ENCODE results near the gene ZBTB20. TPM values are rescaled to one million over a fixed set of nuclear protein-coding genes. Genes with fewer than 3 reads are reported as not detected.
A peak's percentile ranks its signal among the peaks of the same experiment; 100 is the strongest.

ZBTB20 gene
- total and polyA plus RNA-seq, 2 donors from 2014 or later: 0.99 to 142 TPM

DNA sequence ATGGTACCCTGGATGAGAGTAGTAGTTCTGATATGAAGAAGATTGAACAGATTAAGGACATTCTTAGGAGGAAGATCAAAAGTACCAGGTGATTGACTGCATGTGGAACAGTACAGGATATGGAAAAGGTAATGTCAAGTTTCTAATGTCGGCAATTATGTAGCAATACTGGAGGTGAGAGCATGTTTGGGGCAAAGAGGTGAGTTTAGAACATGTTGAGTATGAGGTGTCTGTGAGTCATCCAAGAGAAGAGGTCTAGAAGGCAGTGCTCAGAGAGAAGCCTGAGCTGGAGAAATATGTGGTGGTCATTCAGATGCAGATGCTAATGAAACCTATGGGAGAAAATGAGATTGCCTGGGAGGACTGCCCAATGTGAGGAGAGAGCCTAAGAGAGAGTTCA, 305.6 kb downstream of the ZBTB20 start:
- Histone ChIP-seq H3K4me1 (ENCODE audit: control insufficient read depth in 2 of 3, insufficient read depth in 2 of 3, low read depth in 1 of 3, low read length in 3 of 3) (peaks cover 0 to 10% (median 0%) of the 10 kb centered on the region in 3 donors), H3K27ac (ENCODE audit: low read depth in 2 of 2, low read length in 2 of 2) (no peak overlapping the region), H3K9me3 (ENCODE audit: control insufficient read depth in 2 of 3, insufficient read depth in 1 of 3, low read length in 3 of 3) (no peaks in the 10 kb centered on the region), H3K4me3 (ENCODE audit: low read length in 3 of 3) (no peak overlapping the region), H3K36me3 (ENCODE audit: control insufficient read depth in 2 of 3, insufficient read depth in 3 of 3, low read length in 3 of 3) (no peaks in the 10 kb centered on the region), H3K9ac (ENCODE audit: low read length in 3 of 3) (no peak overlapping the region), H3K27me3 (ENCODE audit: control insufficient read depth, insufficient read depth, low read length) (no peaks in the 10 kb centered on the region)
- FAIRE-seq (no peak), DNase-seq (no peak)
- intact Hi-C loops (cut with DNase I): no loop called here
- no peak for TF ChIP-seq CTCF (IDR thresholded peaks at IDR 0.05; ENCODE audit: borderline replicate concordance, extremely low read depth, insufficient read depth)

- intact Hi-C loops (cut with DNase I): loop anchor here (10.0 kb wide), 1 partner anchor 245 kb away; no protein-coding TSS in a partner anchor
- Histone ChIP-seq H3K27me3 (ENCODE audit: control insufficient read depth, insufficient read depth, low read length) (no peaks in the 10 kb centered on the region), H3K9me3 (ENCODE audit: control insufficient read depth in 2 of 3, insufficient read depth in 1 of 3, low read length in 3 of 3) (no peaks in the 10 kb centered on the region), H3K9ac (ENCODE audit: low read length in 3 of 3) (no peak overlapping the region), H3K4me1 (ENCODE audit: control insufficient read depth in 2 of 3, insufficient read depth in 2 of 3, low read depth in 1 of 3, low read length in 3 of 3) (peaks cover 0 to 10% (median 0%) of the 10 kb centered on the region in 3 donors), H3K27ac (ENCODE audit: low read depth in 2 of 2, low read length in 2 of 2) (no peak overlapping the region), H3K4me3 (ENCODE audit: low read length in 3 of 3) (no peak overlapping the region), H3K36me3 (ENCODE audit: control insufficient read depth in 2 of 3, insufficient read depth in 3 of 3, low read length in 3 of 3) (no peaks in the 10 kb centered on the region)
- FAIRE-seq (no peak), DNase-seq (peak in 2 of 5 donors; percentile 22 to 39)
- no peak for TF ChIP-seq CTCF (IDR thresholded peaks at IDR 0.05; ENCODE audit: borderline replicate concordance, extremely low read depth, insufficient read depth)
Measured at GRCh38 chr3:114839476-114839875, 307.6 kb downstream of the ZBTB20 start.

GRCh38 chr3:114838025-114838424, 309.1 kb downstream of the ZBTB20 start:
- Histone ChIP-seq H3K36me3 (ENCODE audit: control insufficient read depth in 2 of 3, insufficient read depth in 3 of 3, low read length in 3 of 3) (no peaks in the 10 kb centered on the region), H3K4me1 (ENCODE audit: control insufficient read depth in 2 of 3, insufficient read depth in 2 of 3, low read depth in 1 of 3, low read length in 3 of 3) (peaks cover 0 to 10% (median 0%) of the 10 kb centered on the region in 3 donors), H3K4me3 (ENCODE audit: low read length in 3 of 3) (no peak overlapping the region), H3K9me3 (ENCODE audit: control insufficient read depth in 2 of 3, insufficient read depth in 1 of 3, low read length in 3 of 3) (no peaks in the 10 kb centered on the region), H3K9ac (ENCODE audit: low read length in 3 of 3) (no peak overlapping the region), H3K27ac (ENCODE audit: low read depth in 2 of 2, low read length in 2 of 2) (no peak overlapping the region), H3K27me3 (ENCODE audit: control insufficient read depth, insufficient read depth, low read length) (no peaks in the 10 kb centered on the region)
- DNase-seq (no peak), FAIRE-seq (no peak)
- TF ChIP-seq CTCF (IDR thresholded peaks at IDR 0.05; ENCODE audit: borderline replicate concordance, extremely low read depth, insufficient read depth): no peak
- intact Hi-C loops (cut with DNase I): loop anchor here (10.0 kb wide), 1 partner anchor 247 kb away; no protein-coding TSS in a partner anchor

Data from kidney (tissue), 14 donors.